Measurements from ENCODE around the gene TM4SF5.

GRCh38 chr17:4766723-4767122, 5.0 kb upstream of the TM4SF5 start:
- no peak for TF ChIP-seq POLR2A (IDR thresholded peaks at IDR 0.05; ENCODE audit: low read depth, low read length)
- TF ChIP-seq POLR2AphosphoS5 (IDR thresholded peaks at IDR 0.05; ENCODE audit: low read depth, low read length), result no peak
- no peak for TF ChIP-seq POU2F2 (IDR thresholded peaks at IDR 0.05; ENCODE audit: low read depth, low read length)
- TF ChIP-seq TAF1 (IDR thresholded peaks at IDR 0.05; ENCODE audit: low read depth, low read length), result no peak
- no peak for TF ChIP-seq PAX5 (IDR thresholded peaks at IDR 0.05; ENCODE audit: insufficient read depth, low read length, severe bottlenecking)
- TF ChIP-seq SPI1 (IDR thresholded peaks at IDR 0.05; ENCODE audit: low read depth, low read length), result no peak
